IMR-90 (cell line): Measurements from ENCODE around the gene FBLN1. TPM values are rescaled to one million over a fixed set of nuclear protein-coding genes. Genes with fewer than 3 reads are reported as not detected.

Experiments used
- ATAC-seq: fragments of 200-7000 bp; cut with Tn5 transposase; 2 replicates; pipeline ENCODE4 v1.9.1; 2020; ENCODE audit warnings: low read depth, mild to moderate bottlenecking, moderate library complexity
- BruUV-seq: library from RNA; stranded (reverse); fragments of 400-500 nt; replicated peaks from 2 replicates; lab custom pipeline; 2021; lab: Mats Ljungman, UMichigan
- CTCF ChIA-PET: fragments of 300-600 bp; formaldehyde crosslinking; extraction: SDS; loops from one replicate; lab custom pipeline; 2021; ENCODE audit warnings: antibody characterized with exemption; lab: Yijun Ruan, JAX
- POLR2A ChIA-PET: fragments of 300-600 bp; sonication (Branson Sonifier 250); formaldehyde crosslinking; loops from one replicate; lab custom pipeline; 2022; ENCODE audit warnings: antibody characterized with exemption; ENCODE audit not compliant: unreplicated experiment; lab: Charles Lee
- DNase-seq: peaks from one replicate; pipeline ENCODE4 v3.0.0; 2013
- H2AFZ ChIP-seq: replicated peaks from 2 replicates; pipeline ENCODE3; 2013; ENCODE audit warnings: low read length, mild to moderate bottlenecking; ENCODE audit not compliant: poor library complexity
- H2AK5ac ChIP-seq: 2 replicates; pipeline ENCODE4 v1.6.1; 2013; ENCODE audit warnings: low read depth, low read length, inconsistent platforms
- H2AK9ac ChIP-seq: replicated peaks from 2 replicates; pipeline ENCODE3; 2013; ENCODE audit warnings: mild to moderate bottlenecking, low read depth, low read length, moderate library complexity; ENCODE audit not compliant: poor library complexity
- H2BK120ac ChIP-seq: 2 replicates; pipeline ENCODE4 v1.6.1; 2013; ENCODE audit warnings: low read depth, low read length, inconsistent platforms
- H2BK15ac ChIP-seq: 3 replicates; pipeline ENCODE4 v1.6.1; 2013; ENCODE audit warnings: low read depth, low read length, inconsistent platforms
- H2BK20ac ChIP-seq: 2 replicates; pipeline ENCODE4 v1.6.1; 2013; ENCODE audit warnings: low read depth, mild to moderate bottlenecking, inconsistent platforms, low read length, moderate library complexity
- H2BK5ac ChIP-seq: 2 replicates; pipeline ENCODE4 v1.6.1; 2013; ENCODE audit warnings: mild to moderate bottlenecking, low read depth, low read length, inconsistent platforms; ENCODE audit not compliant: poor library complexity, severe bottlenecking
- H3K14ac ChIP-seq: replicated peaks from 2 replicates; pipeline ENCODE4 v1.6.1; 2013; ENCODE audit warnings: low read depth, low read length, inconsistent platforms
- H3K18ac ChIP-seq: 2 replicates; pipeline ENCODE4 v1.6.1; 2013; ENCODE audit warnings: low read depth, low read length, control low read depth
- H3K23ac ChIP-seq: 2 replicates; pipeline ENCODE4 v1.6.1; 2013; ENCODE audit warnings: low read depth, low read length, inconsistent platforms
- H3K27ac ChIP-seq: 2 replicates; pipeline ENCODE4 v1.5.1; 2013; ENCODE audit warnings: mild to moderate bottlenecking, control low read depth, low read length; ENCODE audit not compliant: insufficient read depth
- H3K27me3 ChIP-seq: 2 replicates; pipeline ENCODE4 v1.6.1; 2013; ENCODE audit warnings: low read length; ENCODE audit not compliant: control insufficient read depth, insufficient read depth
- H3K36me3 ChIP-seq: 2 replicates; pipeline ENCODE4 v1.6.1; 2013; ENCODE audit warnings: low read length, mixed read lengths; ENCODE audit not compliant: control insufficient read depth, insufficient read depth
- H3K4ac ChIP-seq: 2 replicates; pipeline ENCODE4 v1.6.1; 2013; ENCODE audit warnings: low read depth, low read length, inconsistent platforms
- H3K4me1 ChIP-seq: 2 replicates; pipeline ENCODE4 v1.6.1; 2013; ENCODE audit warnings: low read length, mixed read lengths; ENCODE audit not compliant: control insufficient read depth, insufficient read depth
- H3K4me2 ChIP-seq: 2 replicates; pipeline ENCODE4 v1.6.1; 2013; ENCODE audit warnings: low read depth, mild to moderate bottlenecking, control low read depth, low read length, moderate library complexity
- H3K4me3 ChIP-seq: 2 replicates; pipeline ENCODE4 v1.5.1; 2013; ENCODE audit warnings: low read depth, mild to moderate bottlenecking, control low read depth, low read length, moderate library complexity; ENCODE audit not compliant: insufficient read depth
- H3K56ac ChIP-seq: 2 replicates; pipeline ENCODE4 v1.6.1; 2013; ENCODE audit warnings: low read length, inconsistent platforms; ENCODE audit not compliant: insufficient read depth; ENCODE audit errors: extremely low read depth
- H3K79me1 ChIP-seq, 2 experiments: 2 replicates each; pipeline ENCODE4 v1.6.1; 2013; ENCODE audit warnings: low read length in 2 of 2, inconsistent platforms in 1 of 2, low read depth in 1 of 2
- H3K9ac ChIP-seq: 2 replicates; pipeline ENCODE4 v1.6.1; 2013; ENCODE audit warnings: low read depth, low read length, control low read depth
- H3K9me1 ChIP-seq: 2 replicates; pipeline ENCODE4 v1.6.1; 2013; ENCODE audit warnings: low read length, inconsistent platforms; ENCODE audit not compliant: insufficient read depth
- H3K9me3 ChIP-seq: 2 replicates; pipeline ENCODE4 v1.6.1; 2013; ENCODE audit warnings: low read length; ENCODE audit not compliant: control insufficient read depth, insufficient read depth
- H4K20me1 ChIP-seq: 2 replicates; pipeline ENCODE4 v1.6.1; 2013; ENCODE audit warnings: low read length, inconsistent platforms; ENCODE audit not compliant: insufficient read depth
- H4K5ac ChIP-seq: 2 replicates; pipeline ENCODE4 v1.6.1; 2013; ENCODE audit warnings: mild to moderate bottlenecking, low read depth, low read length, control low read depth
- H4K8ac ChIP-seq, 2 experiments: 2 replicates each; pipeline ENCODE4 v1.6.1; 2013; ENCODE audit warnings: low read depth in 2 of 2, low read length in 2 of 2, control low read depth in 1 of 2, inconsistent platforms in 1 of 2
- H4K91ac ChIP-seq: 2 replicates; pipeline ENCODE4 v1.6.1; 2013; ENCODE audit warnings: low read depth, low read length, inconsistent platforms; ENCODE audit not compliant: insufficient read depth
- CEBPB ChIP-seq: IDR thresholded peaks from 2 replicates; pipeline ENCODE4 v1.6.1; 2012; ENCODE audit warnings: low read depth, low read length, improper control_type of control experiment
- CHD1 ChIP-seq: IDR thresholded peaks from 2 replicates; pipeline ENCODE4 v1.6.1; 2012; ENCODE audit warnings: low read depth, low read length, improper control_type of control experiment
- FOS ChIP-seq: fragments of 150-350 bp; IDR thresholded peaks from 2 replicates; pipeline ENCODE4 v1.6.1; 2016; ENCODE audit warnings: low read depth, low read length
- MAFK ChIP-seq: IDR thresholded peaks from 2 replicates; pipeline ENCODE4 v1.6.1; 2012; ENCODE audit warnings: low read depth, low read length, improper control_type of control experiment
- POLR2A ChIP-seq: IDR thresholded peaks from 2 replicates; pipeline ENCODE4 v1.6.1; 2012; ENCODE audit warnings: mild to moderate bottlenecking, low read depth, low read length
- RAD21 ChIP-seq: IDR thresholded peaks from 2 replicates; pipeline ENCODE4 v1.6.1; 2012; ENCODE audit warnings: low read length, improper control_type of control experiment
- RCOR1 ChIP-seq: IDR thresholded peaks from 2 replicates; pipeline ENCODE4 v1.6.1; 2012; ENCODE audit warnings: mild to moderate bottlenecking, low read length, improper control_type of control experiment; ENCODE audit not compliant: insufficient replicate concordance
- RFX5 ChIP-seq: IDR thresholded peaks from 2 replicates; pipeline ENCODE4 v1.8.0; 2012; ENCODE audit warnings: low read depth, mild to moderate bottlenecking, low read length, moderate library complexity
- WGBS, 2 experiments: methylation state at CpG; one replicate each; pipeline versions ENCODE4 v1.1.5 to v1.1.7; 2013; ENCODE audit warnings: missing lambda C conversion rate in 2 of 2; ENCODE audit not compliant: insufficient read length in 1 of 2; ENCODE audit errors: extremely low coverage in 2 of 2; 5-methylcytosine and 5-hydroxymethylcytosine counted together
- dilution Hi-C: fragments of 300-500 bp; cut with HindIII; formaldehyde crosslinking; loops from one replicate; pipeline ENCODE4 v1.14.3; 2018; ENCODE audit warnings: low sequenced_read_pairs; ENCODE audit not compliant: unreplicated experiment
- in situ Hi-C: fragments of 300-500 bp; cut with MboI; formaldehyde crosslinking; loops from 3 replicates; pipeline ENCODE4 v1.14.3; 2019; ENCODE audit warnings: low sequenced_read_pairs, inconsistent platforms, mixed read lengths
- intact Hi-C: fragments of 100-400 bp; cut with micrococcal nuclease; formaldehyde crosslinking; loops from 2 replicates; pipeline ENCODE4 v1.10.0; 2022
- polyA plus RNA-seq, 3 experiments: library from polyadenylated mRNA; depleted of rRNA; stranded (reverse); fragments of >200 nt; gene quantifications; 2 replicates each; pipeline ENCODE4 v1.2.3, GENCODE V29; 2012; ENCODE audit warnings: low replicate concordance in 1 of 3
- total RNA-seq: library from RNA; depleted of rRNA; stranded (reverse); fragments of >200 nt; gene quantifications from 2 replicates; pipeline ENCODE4 v1.2.3, GENCODE V29; 2012
- TF ChIP-seq, protein P1 (sequence below): fragments of 150-350 bp; IDR thresholded peaks from 2 replicates; pipeline ENCODE4 v1.6.1; 2017; ENCODE audit warnings: mild to moderate bottlenecking, antibody characterized with exemption, low read length, low read depth
- TF ChIP-seq, protein P2 (sequence below): conservative IDR thresholded peaks from 2 replicates; pipeline ENCODE4 v1.5.1; 2012; ENCODE audit warnings: mild to moderate bottlenecking, low read depth, low read length, improper control_type of control experiment

The FBLN1 gene
- total and polyA plus RNA-seq, 2 of the 4 experiments (the other 2 are of a cell fraction) = 11.3 to 87.9 TPM

- H3K9me1 ChIP-seq = peaks cover 8% of the 10 kb centered on the region
- intact Hi-C loops (no loop called here), dilution Hi-C loops (no loop called here), in situ Hi-C loops (no loop called here)
- ChIA-PET CTCF (no interaction called here), POLR2A (no interaction called here)
- H3K36me3 ChIP-seq = no peaks in the 10 kb centered on the region
- no peak overlapping the region; the same call in none of the 2 replicates for H3K23ac ChIP-seq
- H3K79me1 ChIP-seq = no peaks in the 10 kb centered on the region
- no peak overlapping the region for H3K4me2 ChIP-seq
- H2BK120ac ChIP-seq = peak overlapping the region; percentile 45; the same call in 1 of the 2 replicates
- 60% methylated on average over 1 of the region's 2 CpGs; no CpG with 5 or more reads in 1 of the 2 experiments for WGBS, 2 experiments
- no peak overlapping the region for H2AFZ ChIP-seq
- no peak overlapping the region for H3K27ac ChIP-seq
- DNase-seq (no peak), ATAC-seq (no peak)
- 0 out of 4 replicates have a peak overlapping the region, but pooled peaks of 1 of the 2 experiments have one; percentile 7 for H4K8ac ChIP-seq
- H3K9me3 ChIP-seq = peaks cover 4% of the 10 kb centered on the region
- H2BK15ac ChIP-seq = peak overlapping the region; percentile 26; the same call in 1 of the 3 replicates
- no peak overlapping the region for H4K5ac ChIP-seq
- H3K18ac ChIP-seq = peak overlapping the region; percentile 32; the same call in 1 of the 2 replicates
- H3K9ac ChIP-seq = no peak overlapping the region
- no peak overlapping the region for H4K91ac ChIP-seq
- no peak overlapping the region for H3K4me3 ChIP-seq
- no TSS peak for BruUV-seq
- no peaks in the 10 kb centered on the region for H3K27me3 ChIP-seq
- no peak overlapping the region for H2AK5ac ChIP-seq
- H2AK9ac ChIP-seq = no peak overlapping the region
- peaks cover 9% of the 10 kb centered on the region for H3K4me1 ChIP-seq
- H2BK5ac ChIP-seq = no peak overlapping the region
- H3K56ac ChIP-seq = no peak overlapping the region
- no peaks in the 10 kb centered on the region for H4K20me1 ChIP-seq
- peak overlapping the region; percentile 24 for H3K4ac ChIP-seq
- H3K14ac ChIP-seq = 0 out of 2 replicates have a peak overlapping the region, but pooled peaks have one; percentile 29
- TF ChIP-seq CHD1 (no peak), POLR2A (no peak), RAD21 (no peak), MAFK (no peak), RFX5 (no peak), CEBPB (no peak), RCOR1 (no peak), FOS (no peak)
- TF ChIP-seq, protein P1, sequence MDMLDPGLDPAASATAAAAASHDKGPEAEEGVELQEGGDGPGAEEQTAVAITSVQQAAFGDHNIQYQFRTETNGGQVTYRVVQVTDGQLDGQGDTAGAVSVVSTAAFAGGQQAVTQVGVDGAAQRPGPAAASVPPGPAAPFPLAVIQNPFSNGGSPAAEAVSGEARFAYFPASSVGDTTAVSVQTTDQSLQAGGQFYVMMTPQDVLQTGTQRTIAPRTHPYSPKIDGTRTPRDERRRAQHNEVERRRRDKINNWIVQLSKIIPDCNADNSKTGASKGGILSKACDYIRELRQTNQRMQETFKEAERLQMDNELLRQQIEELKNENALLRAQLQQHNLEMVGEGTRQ = no peak
- TF ChIP-seq, protein P2, sequence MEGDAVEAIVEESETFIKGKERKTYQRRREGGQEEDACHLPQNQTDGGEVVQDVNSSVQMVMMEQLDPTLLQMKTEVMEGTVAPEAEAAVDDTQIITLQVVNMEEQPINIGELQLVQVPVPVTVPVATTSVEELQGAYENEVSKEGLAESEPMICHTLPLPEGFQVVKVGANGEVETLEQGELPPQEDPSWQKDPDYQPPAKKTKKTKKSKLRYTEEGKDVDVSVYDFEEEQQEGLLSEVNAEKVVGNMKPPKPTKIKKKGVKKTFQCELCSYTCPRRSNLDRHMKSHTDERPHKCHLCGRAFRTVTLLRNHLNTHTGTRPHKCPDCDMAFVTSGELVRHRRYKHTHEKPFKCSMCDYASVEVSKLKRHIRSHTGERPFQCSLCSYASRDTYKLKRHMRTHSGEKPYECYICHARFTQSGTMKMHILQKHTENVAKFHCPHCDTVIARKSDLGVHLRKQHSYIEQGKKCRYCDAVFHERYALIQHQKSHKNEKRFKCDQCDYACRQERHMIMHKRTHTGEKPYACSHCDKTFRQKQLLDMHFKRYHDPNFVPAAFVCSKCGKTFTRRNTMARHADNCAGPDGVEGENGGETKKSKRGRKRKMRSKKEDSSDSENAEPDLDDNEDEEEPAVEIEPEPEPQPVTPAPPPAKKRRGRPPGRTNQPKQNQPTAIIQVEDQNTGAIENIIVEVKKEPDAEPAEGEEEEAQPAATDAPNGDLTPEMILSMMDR = no peak
- H2BK20ac ChIP-seq = peak overlapping the region; percentile 45
These were observed 20.5 kb upstream of the FBLN1 start for GRCh38 chr22:45482169-45482568.
